Activated B cell treated with CpG ODN at 0.5 μM for 24 hours (primary cell): ENCODE data around the gene SAMSN1. TPM values are rescaled to one million over a fixed set of nuclear protein-coding genes. Genes with fewer than 3 reads are reported as not detected.

Experiments used
- ATAC-seq: fragments of 200-7000 bp; cut with Tn5 transposase; one replicate; pipeline ENCODE4 v1.10.0; 2021; ENCODE audit warnings: low read depth, mild to moderate bottlenecking, moderate library complexity
- CTCF ChIA-PET: fragments of 350-600 bp; sonication (Branson Sonifier 250); formaldehyde crosslinking; loops from one replicate; lab custom pipeline; 2021; ENCODE audit warnings: antibody characterized with exemption; lab: Charles Lee
- POLR2A ChIA-PET: fragments of 350-600 bp; sonication (Branson Sonifier 250); formaldehyde crosslinking; loops from one replicate; lab custom pipeline; 2021; ENCODE audit warnings: antibody characterized with exemption; lab: Charles Lee
- DNase-seq: peaks from one replicate; pipeline ENCODE4 v3.0.0; 2022
- H3K27ac Mint-ChIP-seq: one replicate; pipeline ENCODE4 v1.8.0; 2020; ENCODE audit warnings: mixed read lengths
- H3K27me3 Mint-ChIP-seq: one replicate; pipeline ENCODE4 v1.8.0; 2021; ENCODE audit warnings: mixed read lengths
- H3K36me3 Mint-ChIP-seq: one replicate; pipeline ENCODE4 v1.8.0; 2021; ENCODE audit warnings: low read depth, mixed read lengths
- H3K4me1 Mint-ChIP-seq: one replicate; pipeline ENCODE4 v1.8.0; 2021; ENCODE audit warnings: mixed read lengths
- H3K4me3 Mint-ChIP-seq: one replicate; pipeline ENCODE4 v1.8.0; 2020; ENCODE audit warnings: mild to moderate bottlenecking, mixed read lengths
- H3K9me3 Mint-ChIP-seq: one replicate; pipeline ENCODE4 v1.8.0; 2020; ENCODE audit warnings: mixed read lengths
- intact Hi-C: fragments of 100-400 bp; cut with micrococcal nuclease; formaldehyde crosslinking; loops from one replicate; pipeline ENCODE4 v1.15.1; 2024
- total RNA-seq: library from RNA; stranded (reverse); gene quantifications from 2 replicates; pipeline ENCODE4 v1.2.3, GENCODE V29; 2022
- TF ChIP-seq, protein P1 (sequence below): fragments of 200-600 bp; IDR thresholded peaks from one replicate; pipeline ENCODE4 v1.8.0; 2022; ENCODE audit warnings: antibody characterized with exemption, mild to moderate bottlenecking

SAMSN1 gene
- total RNA-seq, 1 donor from 2014 or later: 49.7 TPM

GRCh38 chr21:14492931-14493330, 53.2 kb downstream of the SAMSN1 start:
- Mint-ChIP-seq H3K9me3 (peaks cover 3% of the 10 kb centered on the region), H3K4me1 (peaks cover under 1% of the 10 kb centered on the region), H3K27ac (no peak overlapping the region), H3K4me3 (no peak overlapping the region), H3K36me3 (peaks cover 66% of the 10 kb centered on the region), H3K27me3 (no peaks in the 10 kb centered on the region)
- no peak for DNase-seq
- no peak for ATAC-seq
- ChIA-PET POLR2A (no interaction called here), CTCF (no interaction called here)
- TF ChIP-seq, protein P1, sequence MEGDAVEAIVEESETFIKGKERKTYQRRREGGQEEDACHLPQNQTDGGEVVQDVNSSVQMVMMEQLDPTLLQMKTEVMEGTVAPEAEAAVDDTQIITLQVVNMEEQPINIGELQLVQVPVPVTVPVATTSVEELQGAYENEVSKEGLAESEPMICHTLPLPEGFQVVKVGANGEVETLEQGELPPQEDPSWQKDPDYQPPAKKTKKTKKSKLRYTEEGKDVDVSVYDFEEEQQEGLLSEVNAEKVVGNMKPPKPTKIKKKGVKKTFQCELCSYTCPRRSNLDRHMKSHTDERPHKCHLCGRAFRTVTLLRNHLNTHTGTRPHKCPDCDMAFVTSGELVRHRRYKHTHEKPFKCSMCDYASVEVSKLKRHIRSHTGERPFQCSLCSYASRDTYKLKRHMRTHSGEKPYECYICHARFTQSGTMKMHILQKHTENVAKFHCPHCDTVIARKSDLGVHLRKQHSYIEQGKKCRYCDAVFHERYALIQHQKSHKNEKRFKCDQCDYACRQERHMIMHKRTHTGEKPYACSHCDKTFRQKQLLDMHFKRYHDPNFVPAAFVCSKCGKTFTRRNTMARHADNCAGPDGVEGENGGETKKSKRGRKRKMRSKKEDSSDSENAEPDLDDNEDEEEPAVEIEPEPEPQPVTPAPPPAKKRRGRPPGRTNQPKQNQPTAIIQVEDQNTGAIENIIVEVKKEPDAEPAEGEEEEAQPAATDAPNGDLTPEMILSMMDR: no peak
- intact Hi-C loops: no loop called here

GRCh38 chr21:14491269-14491681, 54.8 kb downstream of the SAMSN1 start:
- DNase-seq: no peak
- Mint-ChIP-seq H3K27ac (no peak overlapping the region), H3K27me3 (no peaks in the 10 kb centered on the region), H3K4me1 (peaks cover 12% of the 10 kb centered on the region), H3K4me3 (no peak overlapping the region), H3K36me3 (peaks cover 61% of the 10 kb centered on the region), H3K9me3 (peaks cover 3% of the 10 kb centered on the region)
- intact Hi-C loops: no loop called here
- no peak for ATAC-seq
- ChIA-PET CTCF (interaction anchor here (2.0 kb wide), 1 partner anchor 246 kb away, joined by 6 read pairs; no protein-coding TSS in a partner anchor), POLR2A (no interaction called here)
- TF ChIP-seq, protein P1: no peak

DNA sequence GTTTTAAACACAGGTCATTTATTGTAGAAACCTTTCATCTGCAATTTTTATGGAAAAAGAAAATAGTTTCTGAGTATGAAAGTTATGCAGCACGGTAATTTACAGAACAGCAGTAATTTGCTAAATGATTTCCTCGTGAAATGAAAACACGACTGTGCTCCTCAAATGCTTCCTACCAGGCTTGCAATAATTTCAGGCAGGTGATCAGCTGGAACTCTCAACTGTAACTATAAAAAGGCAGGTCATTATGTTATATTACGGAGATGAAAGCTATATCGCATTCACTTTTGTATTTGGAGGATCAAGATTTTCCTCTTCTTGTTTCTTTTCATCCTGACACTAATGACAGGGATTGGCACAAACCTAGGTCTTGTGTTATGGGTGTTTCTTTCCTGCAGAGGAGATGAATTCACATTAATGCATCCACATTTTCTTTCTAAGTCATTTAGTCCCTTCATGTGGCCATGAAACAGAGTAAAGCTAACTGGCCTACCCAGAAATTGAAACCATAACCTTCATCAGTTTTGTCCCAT, 57.4 kb downstream of the SAMSN1 start:
- H3K4me1 Mint-ChIP-seq: peaks cover 12% of the 10 kb centered on the region

DNA sequence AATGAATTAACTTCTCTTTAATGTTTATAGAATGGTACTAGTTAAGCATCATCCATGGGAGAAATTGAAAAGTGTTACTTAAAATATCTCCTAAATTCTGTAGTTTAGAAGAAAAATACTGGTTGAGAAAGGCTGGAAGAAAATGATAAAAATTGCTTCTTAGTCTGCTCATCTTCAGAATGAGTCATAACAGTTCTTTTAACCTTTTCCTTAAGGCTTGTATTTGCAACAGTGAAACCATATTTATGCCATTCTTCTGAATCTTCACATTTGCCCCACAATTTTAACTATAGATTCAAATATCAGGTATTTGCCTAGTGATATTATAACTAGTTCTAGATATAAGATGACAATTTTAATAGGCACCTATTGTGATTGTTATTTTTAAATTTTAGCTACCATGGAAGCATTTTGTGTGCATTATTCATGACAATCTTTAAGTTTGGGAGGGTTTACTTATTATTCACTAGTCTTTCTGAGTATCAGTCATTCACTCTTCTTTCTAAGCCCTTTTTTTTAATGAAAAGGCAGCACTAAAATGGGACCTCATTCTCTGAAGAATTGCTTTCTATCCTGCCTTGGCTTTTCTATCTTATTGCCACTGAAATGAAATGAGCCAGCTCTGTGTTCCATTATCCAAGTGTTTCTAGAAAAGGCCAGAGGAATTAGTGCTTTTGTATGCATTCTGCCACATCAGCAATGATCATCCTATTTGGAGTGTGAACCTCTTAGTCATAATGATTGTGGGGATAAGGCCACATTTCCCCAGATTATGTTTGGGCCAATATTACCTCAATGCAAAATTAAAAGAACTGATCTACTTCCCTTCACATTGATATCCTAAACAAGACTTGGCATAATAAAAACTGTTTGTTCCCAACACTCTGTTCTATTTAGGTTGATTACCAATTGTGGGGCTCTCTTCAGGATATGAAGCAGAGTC, 58.4 kb downstream of the SAMSN1 start:
- H3K27ac Mint-ChIP-seq: peak overlapping the region; percentile 24
- no peaks in the 10 kb centered on the region for H3K9me3 Mint-ChIP-seq
- DNase-seq: no peak
- ATAC-seq: no peak
- ChIA-PET CTCF (no interaction called here), POLR2A (interaction anchor here (0.6 kb wide), 1 partner anchor 38 kb away, joined by 3 read pairs; no protein-coding TSS in a partner anchor)
- TF ChIP-seq, protein P1: no peak
- peaks cover 45% of the 10 kb centered on the region for H3K36me3 Mint-ChIP-seq
- H3K4me1 Mint-ChIP-seq: peaks cover 17% of the 10 kb centered on the region
- no peaks in the 10 kb centered on the region for H3K27me3 Mint-ChIP-seq
- H3K4me3 Mint-ChIP-seq: no peak overlapping the region
- intact Hi-C loops: no loop called here

More for the DNA sequence above, 57.4 kb downstream of the SAMSN1 start:
- peaks cover 55% of the 10 kb centered on the region for H3K36me3 Mint-ChIP-seq
- ATAC-seq (no peak), DNase-seq (no peak)
- no peak overlapping the region for H3K27ac Mint-ChIP-seq
- no peak overlapping the region for H3K4me3 Mint-ChIP-seq
- TF ChIP-seq, protein P1: no peak
- H3K27me3 Mint-ChIP-seq: no peaks in the 10 kb centered on the region
- ChIA-PET POLR2A (no interaction called here), CTCF (no interaction called here)
- intact Hi-C loops: no loop called here
- no peaks in the 10 kb centered on the region for H3K9me3 Mint-ChIP-seq

DNA sequence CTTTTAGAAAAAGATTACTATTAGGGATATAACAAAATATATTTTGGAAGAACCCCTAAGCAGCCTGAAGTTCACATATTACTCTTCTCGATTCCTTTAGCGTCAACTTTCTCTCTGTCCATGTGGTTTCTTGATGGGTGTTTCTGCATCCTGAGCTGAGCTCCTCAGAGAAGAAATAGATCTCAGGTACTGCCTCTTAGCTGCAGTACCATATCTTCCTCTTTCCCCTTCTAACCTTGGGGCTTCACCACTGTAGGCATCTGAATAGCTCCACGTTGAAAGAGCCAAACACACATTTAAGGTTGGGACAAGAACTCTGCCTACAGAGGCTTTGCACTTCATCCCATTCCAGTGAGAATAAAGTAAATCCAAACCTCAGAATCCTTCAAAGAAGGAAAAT, 59.2 kb downstream of the SAMSN1 start:
- no peak for ATAC-seq
- POLR2A ChIA-PET: no interaction called here
- H3K27me3 Mint-ChIP-seq: no peaks in the 10 kb centered on the region
- TF ChIP-seq, protein P1: no peak
- no peak overlapping the region for H3K4me3 Mint-ChIP-seq
- H3K4me1 Mint-ChIP-seq: peaks cover 24% of the 10 kb centered on the region
- H3K27ac Mint-ChIP-seq: peak overlapping the region; percentile 50
- intact Hi-C loops: no loop called here
- no peak for DNase-seq
- H3K9me3 Mint-ChIP-seq: no peaks in the 10 kb centered on the region
- peaks cover 45% of the 10 kb centered on the region for H3K36me3 Mint-ChIP-seq
- CTCF ChIA-PET: no interaction called here
